ENCODE results near the gene RGS9. TPM values are rescaled to one million over a fixed set of nuclear protein-coding genes. Genes with fewer than 3 reads are reported as not detected.
A peak's percentile ranks its signal among the peaks of the same experiment; 100 is the strongest.
"Not testable (repeated sequence)": the region's sequence is repeated elsewhere in the genome, so short reads cannot be mapped to it uniquely, and the experiment has no call there.

Gene RGS9
- total and polyA plus RNA-seq, 4 donors, result 1.0 to 4.0 (median 2.1) TPM

GRCh38 chr17:65092262-65092661, 44.9 kb upstream of the RGS9 start:
- TF ChIP-seq HNF4A (conservative IDR thresholded peaks at IDR 0.05) (peak; percentile 14 to 49), JUND (IDR thresholded peaks at IDR 0.05) (peak; percentile 92 to 94), YY1 (IDR thresholded peaks at IDR 0.05) (no peak), FOXA1 (IDR thresholded peaks at IDR 0.05) (no peak), ATF3 (IDR thresholded peaks at IDR 0.05) (peak; percentile 67), REST (IDR thresholded peaks at IDR 0.05) (peak; percentile 22), RXRA (IDR thresholded peaks at IDR 0.05) (peak in 1 of 2 donors; percentile 35), SP1 (IDR thresholded peaks at IDR 0.05) (peak; percentile 29), HNF4G (IDR thresholded peaks at IDR 0.05) (no peak), EGR1 (IDR thresholded peaks at IDR 0.05; ENCODE audit: low read depth in 2 of 2) (peak; percentile 20 to 36), CTCF (IDR thresholded peaks at IDR 0.05; ENCODE audit: low read depth, low read length, missing input control) (no peak), FOXA2 (IDR thresholded peaks at IDR 0.05) (peak; percentile 50)
- TF ChIP-seq, protein P1, sequence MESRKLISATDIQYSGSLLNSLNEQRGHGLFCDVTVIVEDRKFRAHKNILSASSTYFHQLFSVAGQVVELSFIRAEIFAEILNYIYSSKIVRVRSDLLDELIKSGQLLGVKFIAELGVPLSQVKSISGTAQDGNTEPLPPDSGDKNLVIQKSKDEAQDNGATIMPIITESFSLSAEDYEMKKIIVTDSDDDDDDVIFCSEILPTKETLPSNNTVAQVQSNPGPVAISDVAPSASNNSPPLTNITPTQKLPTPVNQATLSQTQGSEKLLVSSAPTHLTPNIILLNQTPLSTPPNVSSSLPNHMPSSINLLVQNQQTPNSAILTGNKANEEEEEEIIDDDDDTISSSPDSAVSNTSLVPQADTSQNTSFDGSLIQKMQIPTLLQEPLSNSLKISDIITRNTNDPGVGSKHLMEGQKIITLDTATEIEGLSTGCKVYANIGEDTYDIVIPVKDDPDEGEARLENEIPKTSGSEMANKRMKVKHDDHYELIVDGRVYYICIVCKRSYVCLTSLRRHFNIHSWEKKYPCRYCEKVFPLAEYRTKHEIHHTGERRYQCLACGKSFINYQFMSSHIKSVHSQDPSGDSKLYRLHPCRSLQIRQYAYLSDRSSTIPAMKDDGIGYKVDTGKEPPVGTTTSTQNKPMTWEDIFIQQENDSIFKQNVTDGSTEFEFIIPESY (IDR thresholded peaks at IDR 0.05), result no peak
- TF ChIP-seq, protein P2, sequence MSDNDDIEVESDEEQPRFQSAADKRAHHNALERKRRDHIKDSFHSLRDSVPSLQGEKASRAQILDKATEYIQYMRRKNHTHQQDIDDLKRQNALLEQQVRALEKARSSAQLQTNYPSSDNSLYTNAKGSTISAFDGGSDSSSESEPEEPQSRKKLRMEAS (IDR thresholded peaks at IDR 0.05), result peak; percentile 11
- peaks cover 0 to 5% (median 0%) of the 10 kb centered on the region in 4 donors for H3K4me1 ChIP-seq (ENCODE audit: control insufficient read depth in 4 of 4, insufficient read depth in 4 of 4, low read length in 3 of 4)
- no peaks in the 10 kb centered on the region for H3K36me3 ChIP-seq (ENCODE audit: control insufficient read depth in 4 of 4, insufficient read depth in 3 of 4, low read depth in 1 of 4, low read length in 3 of 4)
- no peak overlapping the region for H3K27ac ChIP-seq (ENCODE audit: low read depth in 1 of 2, low read length in 2 of 2)
- no peak overlapping the region for H3K9ac ChIP-seq (ENCODE audit: low read depth in 1 of 2, low read length in 2 of 2)
- no peaks in the 10 kb centered on the region for H3K27me3 ChIP-seq (ENCODE audit: control insufficient read depth in 4 of 4, insufficient read depth in 4 of 4, low read length in 3 of 4)
- WGBS, result 30% methylated on average over 3 of the region's 3 CpGs
- H3K9me3 ChIP-seq (ENCODE audit: control insufficient read depth in 4 of 4, low read length in 3 of 4), result no peaks in the 10 kb centered on the region
- H3K4me3 ChIP-seq (ENCODE audit: low read depth in 1 of 3, low read length in 3 of 3), result no peak overlapping the region
- DNase-seq (ENCODE audit: low spot score), result no peak

DNA sequence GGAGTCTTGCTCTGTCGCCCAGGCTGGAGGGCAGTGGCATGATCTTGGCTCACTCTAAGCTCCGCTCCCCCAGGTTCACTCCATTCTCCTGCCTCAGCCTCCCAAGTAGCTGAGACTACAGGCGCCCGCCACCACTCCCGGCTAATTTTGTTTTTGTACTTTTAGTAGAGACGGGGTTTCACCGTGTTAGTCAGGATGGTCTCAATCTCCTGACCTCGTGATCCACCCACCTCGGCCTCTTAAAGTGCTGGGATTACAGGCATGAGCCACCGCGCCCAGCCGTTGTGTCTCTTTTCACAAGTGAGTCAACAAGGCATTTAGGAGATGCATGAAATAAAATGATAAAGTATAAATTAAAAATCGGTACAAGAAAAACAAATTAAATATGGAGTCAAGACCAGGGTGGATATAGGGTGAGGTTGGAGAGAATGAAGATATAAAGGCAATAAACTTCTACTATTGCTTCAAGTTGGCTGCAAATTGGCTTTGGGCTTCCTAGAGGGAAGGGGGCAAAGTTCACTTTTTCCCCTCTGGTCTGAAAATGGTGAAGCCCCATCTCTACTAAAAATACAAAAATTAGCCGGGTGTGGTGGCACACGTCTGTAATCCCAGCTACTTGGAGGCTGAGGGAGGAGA, 44.3 kb upstream of the RGS9 start:
- H3K9ac ChIP-seq (ENCODE audit: low read depth in 1 of 2, low read length in 2 of 2); H3K4me1 ChIP-seq (ENCODE audit: control insufficient read depth in 4 of 4, insufficient read depth in 4 of 4, low read length in 3 of 4); H3K4me3 ChIP-seq (ENCODE audit: low read depth in 1 of 3, low read length in 3 of 3); H3K27ac ChIP-seq (ENCODE audit: low read depth in 1 of 2, low read length in 2 of 2); H3K27me3 ChIP-seq (ENCODE audit: control insufficient read depth in 4 of 4, insufficient read depth in 4 of 4, low read length in 3 of 4); H3K36me3 ChIP-seq (ENCODE audit: control insufficient read depth in 4 of 4, insufficient read depth in 3 of 4, low read depth in 1 of 4, low read length in 3 of 4); H3K9me3 ChIP-seq (ENCODE audit: control insufficient read depth in 4 of 4, low read length in 3 of 4); DNase-seq (ENCODE audit: low spot score): not testable (repeated sequence)
- WGBS, result 91% methylated on average over 15 of the region's 15 CpGs

Data from liver (tissue), 9 donors.